Measurements from ENCODE around the gene SLC44A1. TPM values are rescaled to one million over a fixed set of nuclear protein-coding genes. Genes with fewer than 3 reads are reported as not detected.

The SLC44A1 gene
- total and polyA plus RNA-seq, 2 of the 13 experiments (the other 11 are each of a cell fraction or from before 2014, with no cell fraction given), result 21.4 to 40.8 TPM

DNA sequence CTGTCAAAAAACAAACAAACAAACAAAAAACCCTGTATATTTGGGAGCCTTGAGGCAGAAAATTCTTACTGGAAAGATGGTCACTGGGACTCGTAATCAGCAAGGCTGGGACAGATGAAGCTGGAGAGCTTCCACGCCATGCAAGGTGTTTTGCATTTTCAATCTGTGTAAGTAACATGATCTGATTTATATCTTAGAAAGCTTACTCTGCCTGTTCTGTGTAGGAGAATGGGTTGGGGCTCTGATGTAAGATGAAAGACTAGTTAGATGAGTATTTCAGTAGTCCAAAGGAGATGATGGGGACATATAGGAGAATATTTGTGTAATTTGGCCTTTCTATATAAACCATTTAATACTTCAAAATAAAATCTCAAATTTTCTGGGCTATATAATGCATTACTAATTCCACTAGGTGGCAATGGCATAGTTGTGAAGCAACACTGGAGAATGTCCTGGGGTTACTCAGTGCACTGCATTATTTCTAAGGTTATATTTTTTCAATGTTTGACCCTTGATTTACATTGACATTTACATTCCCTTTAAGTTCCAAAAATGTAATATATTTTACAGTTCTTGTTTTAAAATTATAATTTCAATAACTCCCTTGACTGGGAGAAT lies 181.5 kb downstream of the SLC44A1 start (continued):
- TF ChIP-seq, protein P1, sequence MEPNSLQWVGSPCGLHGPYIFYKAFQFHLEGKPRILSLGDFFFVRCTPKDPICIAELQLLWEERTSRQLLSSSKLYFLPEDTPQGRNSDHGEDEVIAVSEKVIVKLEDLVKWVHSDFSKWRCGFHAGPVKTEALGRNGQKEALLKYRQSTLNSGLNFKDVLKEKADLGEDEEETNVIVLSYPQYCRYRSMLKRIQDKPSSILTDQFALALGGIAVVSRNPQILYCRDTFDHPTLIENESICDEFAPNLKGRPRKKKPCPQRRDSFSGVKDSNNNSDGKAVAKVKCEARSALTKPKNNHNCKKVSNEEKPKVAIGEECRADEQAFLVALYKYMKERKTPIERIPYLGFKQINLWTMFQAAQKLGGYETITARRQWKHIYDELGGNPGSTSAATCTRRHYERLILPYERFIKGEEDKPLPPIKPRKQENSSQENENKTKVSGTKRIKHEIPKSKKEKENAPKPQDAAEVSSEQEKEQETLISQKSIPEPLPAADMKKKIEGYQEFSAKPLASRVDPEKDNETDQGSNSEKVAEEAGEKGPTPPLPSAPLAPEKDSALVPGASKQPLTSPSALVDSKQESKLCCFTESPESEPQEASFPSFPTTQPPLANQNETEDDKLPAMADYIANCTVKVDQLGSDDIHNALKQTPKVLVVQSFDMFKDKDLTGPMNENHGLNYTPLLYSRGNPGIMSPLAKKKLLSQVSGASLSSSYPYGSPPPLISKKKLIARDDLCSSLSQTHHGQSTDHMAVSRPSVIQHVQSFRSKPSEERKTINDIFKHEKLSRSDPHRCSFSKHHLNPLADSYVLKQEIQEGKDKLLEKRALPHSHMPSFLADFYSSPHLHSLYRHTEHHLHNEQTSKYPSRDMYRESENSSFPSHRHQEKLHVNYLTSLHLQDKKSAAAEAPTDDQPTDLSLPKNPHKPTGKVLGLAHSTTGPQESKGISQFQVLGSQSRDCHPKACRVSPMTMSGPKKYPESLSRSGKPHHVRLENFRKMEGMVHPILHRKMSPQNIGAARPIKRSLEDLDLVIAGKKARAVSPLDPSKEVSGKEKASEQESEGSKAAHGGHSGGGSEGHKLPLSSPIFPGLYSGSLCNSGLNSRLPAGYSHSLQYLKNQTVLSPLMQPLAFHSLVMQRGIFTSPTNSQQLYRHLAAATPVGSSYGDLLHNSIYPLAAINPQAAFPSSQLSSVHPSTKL (CRISPR knock-in tag; IDR thresholded peaks at IDR 0.05), result peak; percentile 27; the same call in 1 of the 2 replicates
- TF ChIP-seq ZNF557 (CRISPR knock-in tag; IDR thresholded peaks at IDR 0.05) (no peak), ZNF563 (CRISPR knock-in tag; IDR thresholded peaks at IDR 0.05) (no peak), CEBPB (IDR thresholded peaks at IDR 0.05; ENCODE audit: borderline replicate concordance, low read depth, low read length) (peak; percentile 50; the same call in 1 of the 2 replicates), YEATS4 (CRISPR knock-in tag; IDR thresholded peaks at IDR 0.05; ENCODE audit: borderline replicate concordance) (no peak), SMC3 (IDR thresholded peaks at IDR 0.05; ENCODE audit: low read length) (peak; percentile 49)

DNA sequence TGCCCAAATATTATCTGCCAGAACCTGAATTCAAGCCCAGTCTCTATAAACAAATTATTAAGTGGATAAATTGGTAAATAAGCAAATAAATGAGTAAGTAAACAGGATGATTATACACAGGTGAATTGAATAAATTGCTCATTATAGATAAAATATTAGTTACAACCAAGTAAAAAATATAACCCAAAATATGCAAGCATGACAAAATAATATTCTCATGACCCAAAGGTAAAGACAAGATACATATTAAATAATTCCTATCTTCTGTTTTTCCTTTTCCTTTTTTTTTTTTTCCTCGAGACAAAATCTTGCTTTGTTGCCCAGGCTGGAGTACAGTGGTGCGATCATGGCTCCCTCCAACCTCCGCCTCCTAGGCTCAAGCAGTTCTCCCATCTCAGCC lies 182.2 kb downstream of the SLC44A1 start:
- no peak overlapping the region for H3K27ac ChIP-seq (ENCODE audit: extremely low read length, insufficient read depth, low read length)
- FAIRE-seq, result no peak
- no peaks in the 10 kb centered on the region for H3K9me3 ChIP-seq (ENCODE audit: low read length)
- POLR2A ChIA-PET, result no interaction called here
- no peak for ATAC-seq
- no peak overlapping the region for H3K4me3 ChIP-seq (replicated peaks in 1 of 3; ENCODE audit: insufficient read depth in 1 of 3, low read depth in 2 of 3, low read length in 3 of 3)
- no peak overlapping the region for H3K4me2 ChIP-seq (ENCODE audit: low read depth, low read length)
- no peaks in the 10 kb centered on the region for H3K79me2 ChIP-seq (ENCODE audit: insufficient read depth, low read length)
- no peak for DNase-seq (ENCODE audit: low spot score)
- H3K4me1 ChIP-seq (ENCODE audit: insufficient read depth, low read length), result peaks cover 22% of the 10 kb centered on the region
- H3K36me3 ChIP-seq (replicated peaks in 1 of 2; ENCODE audit: control insufficient read depth in 1 of 2, insufficient read depth in 2 of 2, low read length in 2 of 2), result no peaks in the 10 kb centered on the region
- no peaks in the 10 kb centered on the region for H3K27me3 ChIP-seq (ENCODE audit: control insufficient read depth in 1 of 2, insufficient read depth in 2 of 2, low read length in 2 of 2)
- CTCF ChIA-PET (ENCODE audit: low intra/inter-chr PET ratio, low total read pairs), result interaction anchor here (1.8 kb wide), 1 partner anchor 49 kb away, joined by 11 read pairs; no protein-coding TSS in a partner anchor
- 95% methylated on average over 3 of the region's 3 CpGs for WGBS (ENCODE audit: low lambda C conversion rate)
- H4K20me1 ChIP-seq (ENCODE audit: insufficient read depth, low read length), result no peaks in the 10 kb centered on the region
- H2AFZ ChIP-seq (ENCODE audit: low read length), result no peak overlapping the region
- no TSS peak for BruUV-seq (replicated peaks)
- in situ Hi-C loops (cut with HindIII; ENCODE audit: extremely low pct_ligation_motif_present, low pct_unique_long_range_greater_than_20kb) (no loop called here), intact Hi-C loops (cut with micrococcal nuclease; ENCODE audit: unreplicated experiment) (loop anchor here (5.0 kb wide), 1 partner anchor 131 kb away; the partner anchor contains the start of gene FKTN)
- H3K9ac ChIP-seq (ENCODE audit: insufficient read depth, low read depth, low read length), result no peak overlapping the region
- TF ChIP-seq, protein P2, sequence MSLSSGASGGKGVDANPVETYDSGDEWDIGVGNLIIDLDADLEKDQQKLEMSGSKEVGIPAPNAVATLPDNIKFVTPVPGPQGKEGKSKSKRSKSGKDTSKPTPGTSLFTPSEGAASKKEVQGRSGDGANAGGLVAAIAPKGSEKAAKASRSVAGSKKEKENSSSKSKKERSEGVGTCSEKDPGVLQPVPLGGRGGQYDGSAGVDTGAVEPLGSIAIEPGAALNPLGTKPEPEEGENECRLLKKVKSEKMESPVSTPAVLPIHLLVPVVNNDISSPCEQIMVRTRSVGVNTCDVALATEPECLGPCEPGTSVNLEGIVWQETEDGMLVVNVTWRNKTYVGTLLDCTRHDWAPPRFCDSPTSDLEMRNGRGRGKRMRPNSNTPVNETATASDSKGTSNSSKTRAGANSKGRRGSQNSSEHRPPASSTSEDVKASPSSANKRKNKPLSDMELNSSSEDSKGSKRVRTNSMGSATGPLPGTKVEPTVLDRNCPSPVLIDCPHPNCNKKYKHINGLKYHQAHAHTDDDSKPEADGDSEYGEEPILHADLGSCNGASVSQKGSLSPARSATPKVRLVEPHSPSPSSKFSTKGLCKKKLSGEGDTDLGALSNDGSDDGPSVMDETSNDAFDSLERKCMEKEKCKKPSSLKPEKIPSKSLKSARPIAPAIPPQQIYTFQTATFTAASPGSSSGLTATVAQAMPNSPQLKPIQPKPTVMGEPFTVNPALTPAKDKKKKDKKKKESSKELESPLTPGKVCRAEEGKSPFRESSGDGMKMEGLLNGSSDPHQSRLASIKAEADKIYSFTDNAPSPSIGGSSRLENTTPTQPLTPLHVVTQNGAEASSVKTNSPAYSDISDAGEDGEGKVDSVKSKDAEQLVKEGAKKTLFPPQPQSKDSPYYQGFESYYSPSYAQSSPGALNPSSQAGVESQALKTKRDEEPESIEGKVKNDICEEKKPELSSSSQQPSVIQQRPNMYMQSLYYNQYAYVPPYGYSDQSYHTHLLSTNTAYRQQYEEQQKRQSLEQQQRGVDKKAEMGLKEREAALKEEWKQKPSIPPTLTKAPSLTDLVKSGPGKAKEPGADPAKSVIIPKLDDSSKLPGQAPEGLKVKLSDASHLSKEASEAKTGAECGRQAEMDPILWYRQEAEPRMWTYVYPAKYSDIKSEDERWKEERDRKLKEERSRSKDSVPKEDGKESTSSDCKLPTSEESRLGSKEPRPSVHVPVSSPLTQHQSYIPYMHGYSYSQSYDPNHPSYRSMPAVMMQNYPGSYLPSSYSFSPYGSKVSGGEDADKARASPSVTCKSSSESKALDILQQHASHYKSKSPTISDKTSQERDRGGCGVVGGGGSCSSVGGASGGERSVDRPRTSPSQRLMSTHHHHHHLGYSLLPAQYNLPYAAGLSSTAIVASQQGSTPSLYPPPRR (CRISPR knock-in tag; IDR thresholded peaks at IDR 0.05; ENCODE audit: borderline replicate concordance), result no peak
- peak; percentile 63 for TF ChIP-seq MAFF (IDR thresholded peaks at IDR 0.05; ENCODE audit: low read depth, low read length)
- TF ChIP-seq MAFK (conservative IDR thresholded peaks at IDR 0.05 in 1 of 2, IDR thresholded peaks at IDR 0.05 in 1 of 2; ENCODE audit: low read length in 2 of 2), result peak; percentile 52 to 76
- TF ChIP-seq, protein P3, sequence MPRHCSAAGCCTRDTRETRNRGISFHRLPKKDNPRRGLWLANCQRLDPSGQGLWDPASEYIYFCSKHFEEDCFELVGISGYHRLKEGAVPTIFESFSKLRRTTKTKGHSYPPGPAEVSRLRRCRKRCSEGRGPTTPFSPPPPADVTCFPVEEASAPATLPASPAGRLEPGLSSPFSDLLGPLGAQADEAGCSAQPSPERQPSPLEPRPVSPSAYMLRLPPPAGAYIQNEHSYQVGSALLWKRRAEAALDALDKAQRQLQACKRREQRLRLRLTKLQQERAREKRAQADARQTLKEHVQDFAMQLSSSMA (CRISPR knock-in tag; IDR thresholded peaks at IDR 0.05), result no peak
- TF ChIP-seq, protein P4, sequence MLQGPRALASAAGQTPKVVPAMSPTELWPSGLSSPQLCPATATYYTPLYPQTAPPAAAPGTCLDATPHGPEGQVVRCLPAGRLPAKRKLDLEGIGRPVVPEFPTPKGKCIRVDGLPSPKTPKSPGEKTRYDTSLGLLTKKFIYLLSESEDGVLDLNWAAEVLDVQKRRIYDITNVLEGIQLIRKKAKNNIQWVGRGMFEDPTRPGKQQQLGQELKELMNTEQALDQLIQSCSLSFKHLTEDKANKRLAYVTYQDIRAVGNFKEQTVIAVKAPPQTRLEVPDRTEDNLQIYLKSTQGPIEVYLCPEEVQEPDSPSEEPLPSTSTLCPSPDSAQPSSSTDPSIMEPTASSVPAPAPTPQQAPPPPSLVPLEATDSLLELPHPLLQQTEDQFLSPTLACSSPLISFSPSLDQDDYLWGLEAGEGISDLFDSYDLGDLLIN (CRISPR knock-in tag; IDR thresholded peaks at IDR 0.05; ENCODE audit: borderline replicate concordance), result no peak
